ENCODE data around the gene PLOD1.
"Not testable (repeated sequence)": the region's sequence is repeated elsewhere in the genome, so short reads cannot be mapped to it uniquely, and the experiment has no call there.

The PLOD1 gene

DNA sequence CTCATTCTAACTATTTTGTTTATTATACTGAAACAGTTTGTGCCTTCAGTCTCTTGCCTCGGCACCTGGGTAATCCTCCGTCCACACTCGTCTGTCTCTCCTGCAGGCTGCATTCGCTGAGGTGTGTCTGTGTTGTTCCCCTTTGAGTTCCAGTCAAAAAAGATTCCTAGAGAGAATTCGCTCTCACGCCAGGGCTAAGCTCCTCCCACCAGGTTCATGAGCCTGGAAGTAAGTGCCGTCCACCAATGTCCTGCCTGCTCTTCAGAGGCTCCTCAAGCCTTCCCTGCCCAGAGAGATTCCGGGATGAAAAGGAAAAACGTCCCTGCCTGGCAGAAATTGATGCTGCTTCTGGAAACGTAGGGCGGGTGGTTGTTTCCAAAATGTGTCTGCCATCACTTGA, 21.2 kb upstream of the PLOD1 start:
- Histone ChIP-seq H3K4me1 (ENCODE audit: control insufficient read depth, insufficient read depth, low read length) (peaks cover 8% of the 10 kb centered on the region; the same call in 1 of the 2 replicates), H3K9ac (ENCODE audit: low read length) (no peak overlapping the region), H3K36me3 (ENCODE audit: control insufficient read depth, insufficient read depth, low read length) (peaks cover 5% of the 10 kb centered on the region; the same call in 1 of the 2 replicates), H3K4me3 (ENCODE audit: low read depth, low read length) (no peak overlapping the region), H3K27me3 (ENCODE audit: control insufficient read depth, insufficient read depth, low read length) (no peaks in the 10 kb centered on the region), H3K9me3 (ENCODE audit: control insufficient read depth, insufficient read depth, low read depth, low read length) (no peaks in the 10 kb centered on the region), H3K27ac (ENCODE audit: low read depth, low read length) (no peak overlapping the region)

DNA sequence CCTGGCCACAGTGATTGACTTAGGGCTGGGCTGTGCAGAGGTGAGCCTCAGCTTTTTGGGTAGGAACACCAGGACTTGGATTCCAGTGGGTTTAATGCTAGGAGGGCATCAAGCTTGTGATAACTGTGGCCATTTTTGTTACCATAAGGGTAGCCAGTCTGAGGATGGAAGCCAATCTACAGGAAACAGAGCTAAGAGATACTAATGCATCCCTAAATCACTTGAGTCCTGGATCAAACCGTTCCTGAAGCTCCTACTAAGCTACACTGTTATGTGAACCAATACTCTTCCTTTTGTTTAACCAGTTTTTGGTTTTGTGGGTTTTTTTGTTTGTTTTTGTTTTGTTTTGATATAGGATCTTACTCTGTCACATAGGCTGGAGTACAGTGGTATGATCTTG, 20.5 kb upstream of the PLOD1 start:
- peaks cover 10% of the 10 kb centered on the region for H3K36me3 ChIP-seq (ENCODE audit: control insufficient read depth, insufficient read depth, low read length)
- no peak overlapping the region for H3K4me3 ChIP-seq (ENCODE audit: low read depth, low read length)
- no peaks in the 10 kb centered on the region for H3K9me3 ChIP-seq (ENCODE audit: control insufficient read depth, insufficient read depth, low read depth, low read length)
- H3K4me1 ChIP-seq (ENCODE audit: control insufficient read depth, insufficient read depth, low read length) = peaks cover 8% of the 10 kb centered on the region; the same call in 1 of the 2 replicates
- H3K27me3 ChIP-seq (ENCODE audit: control insufficient read depth, insufficient read depth, low read length) = no peaks in the 10 kb centered on the region
- H3K9ac ChIP-seq (ENCODE audit: low read length) = no peak overlapping the region
- no peak overlapping the region for H3K27ac ChIP-seq (ENCODE audit: low read depth, low read length)

DNA sequence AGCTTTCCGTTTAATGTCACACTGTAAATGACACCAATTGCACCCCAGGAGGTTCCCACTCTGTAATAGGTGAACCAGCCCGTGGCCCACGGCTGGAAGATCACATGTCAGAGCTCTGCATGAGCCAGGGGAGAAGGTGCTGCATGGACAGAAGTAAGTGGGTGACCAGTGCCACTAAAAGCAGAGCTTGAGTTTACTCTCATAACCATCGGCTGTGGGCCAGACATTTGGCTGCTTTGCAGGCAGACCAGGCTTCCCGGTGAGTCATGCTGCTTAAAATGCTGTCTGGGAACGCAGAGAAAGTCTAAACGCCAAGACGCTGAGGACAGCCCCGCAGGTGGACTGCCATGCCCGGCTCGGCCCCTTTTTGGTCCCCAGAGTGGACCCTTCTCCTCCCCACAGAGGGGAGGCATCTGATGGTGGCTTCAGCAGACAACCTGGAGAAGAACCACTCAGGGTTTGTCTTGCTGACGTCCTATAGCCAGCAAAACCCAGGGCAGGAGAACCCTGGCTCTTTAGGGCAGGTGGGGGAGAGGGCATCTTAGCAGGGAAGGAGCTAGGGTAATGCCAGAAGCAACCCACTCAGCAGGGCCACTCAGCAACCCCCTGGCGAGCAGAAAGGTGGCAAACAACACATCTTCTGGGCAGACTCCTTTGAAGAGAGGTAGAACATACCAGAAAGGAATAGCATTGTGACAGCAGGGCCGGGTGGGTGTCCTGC, 15.6 kb upstream of the PLOD1 start:
- Histone ChIP-seq H3K36me3 (ENCODE audit: control insufficient read depth, insufficient read depth, low read length) (peaks cover 51% of the 10 kb centered on the region), H3K27ac (ENCODE audit: low read depth, low read length) (no peak overlapping the region), H3K9me3 (ENCODE audit: control insufficient read depth, insufficient read depth, low read depth, low read length) (no peaks in the 10 kb centered on the region), H3K4me1 (ENCODE audit: control insufficient read depth, insufficient read depth, low read length) (no peaks in the 10 kb centered on the region), H3K27me3 (ENCODE audit: control insufficient read depth, insufficient read depth, low read length) (no peaks in the 10 kb centered on the region), H3K9ac (ENCODE audit: low read length) (no peak overlapping the region), H3K4me3 (ENCODE audit: low read depth, low read length) (no peak overlapping the region)

DNA sequence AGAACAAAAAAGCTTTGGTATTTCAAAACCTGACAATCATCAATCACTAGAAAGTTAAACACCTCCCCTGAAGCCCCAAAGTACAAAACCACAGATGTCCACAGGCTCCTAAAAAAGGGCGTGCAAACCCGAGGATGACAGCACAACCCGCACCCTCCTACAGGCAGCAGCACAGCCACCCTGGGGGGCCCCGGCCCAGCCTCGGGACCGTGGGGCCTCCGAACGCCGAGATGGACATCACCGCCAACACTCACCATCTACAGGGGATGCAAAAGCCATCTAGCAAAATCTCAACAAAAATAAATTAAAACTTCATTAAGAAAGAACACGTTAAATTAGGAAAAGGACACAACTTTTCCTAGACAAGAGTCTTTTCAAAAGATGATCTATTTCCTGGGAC, 14.9 kb upstream of the PLOD1 start:
- Histone ChIP-seq H3K27me3 (ENCODE audit: control insufficient read depth, insufficient read depth, low read length) (no peaks in the 10 kb centered on the region), H3K4me3 (ENCODE audit: low read depth, low read length) (no peak overlapping the region), H3K9ac (ENCODE audit: low read length) (no peak overlapping the region), H3K9me3 (ENCODE audit: control insufficient read depth, insufficient read depth, low read depth, low read length) (no peaks in the 10 kb centered on the region), H3K27ac (ENCODE audit: low read depth, low read length) (no peak overlapping the region), H3K36me3 (ENCODE audit: control insufficient read depth, insufficient read depth, low read length) (peaks cover 51% of the 10 kb centered on the region), H3K4me1 (ENCODE audit: control insufficient read depth, insufficient read depth, low read length) (peaks cover 4% of the 10 kb centered on the region; the same call in 1 of the 2 replicates)

DNA sequence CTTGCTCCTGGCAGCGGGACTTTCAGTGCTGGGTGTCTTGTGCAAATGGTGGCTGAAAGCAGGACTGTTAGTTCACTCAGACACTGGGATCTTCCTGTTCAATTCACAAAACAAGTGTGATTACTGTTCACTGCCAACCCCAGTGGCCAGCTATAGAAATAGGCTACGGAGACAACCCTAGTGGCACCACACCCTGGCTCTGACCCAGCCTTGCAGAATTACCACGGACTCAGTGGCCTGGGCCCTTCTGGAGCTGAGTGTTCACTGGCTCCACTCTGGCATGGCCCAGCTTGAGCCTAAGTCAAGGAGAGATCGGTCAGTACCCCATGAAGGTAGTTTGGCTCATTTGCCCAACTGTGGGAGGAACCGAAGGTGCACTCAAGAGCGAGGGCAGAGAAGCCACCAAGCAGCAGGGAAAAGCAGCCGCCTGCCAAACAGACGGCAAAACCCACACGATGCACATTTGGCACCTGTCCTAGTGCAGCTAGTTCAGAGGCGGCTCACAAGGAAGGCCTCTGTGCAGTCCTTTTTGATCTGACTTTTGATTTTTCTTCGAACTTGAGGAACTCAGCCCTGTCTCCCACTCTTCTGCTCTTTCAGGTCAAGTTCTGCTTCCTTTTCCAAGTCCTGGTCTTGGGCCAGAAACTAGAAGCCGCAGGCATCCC, 14.1 kb upstream of the PLOD1 start:
- Histone ChIP-seq H3K9ac (ENCODE audit: low read length) (no peak overlapping the region), H3K27me3 (ENCODE audit: control insufficient read depth, insufficient read depth, low read length) (no peaks in the 10 kb centered on the region), H3K36me3 (ENCODE audit: control insufficient read depth, insufficient read depth, low read length) (peaks cover 54% of the 10 kb centered on the region), H3K4me3 (ENCODE audit: low read depth, low read length) (no peak overlapping the region), H3K27ac (ENCODE audit: low read depth, low read length) (no peak overlapping the region), H3K9me3 (ENCODE audit: control insufficient read depth, insufficient read depth, low read depth, low read length) (no peaks in the 10 kb centered on the region), H3K4me1 (ENCODE audit: control insufficient read depth, insufficient read depth, low read length) (peaks cover 9% of the 10 kb centered on the region; the same call in 1 of the 2 replicates)

DNA sequence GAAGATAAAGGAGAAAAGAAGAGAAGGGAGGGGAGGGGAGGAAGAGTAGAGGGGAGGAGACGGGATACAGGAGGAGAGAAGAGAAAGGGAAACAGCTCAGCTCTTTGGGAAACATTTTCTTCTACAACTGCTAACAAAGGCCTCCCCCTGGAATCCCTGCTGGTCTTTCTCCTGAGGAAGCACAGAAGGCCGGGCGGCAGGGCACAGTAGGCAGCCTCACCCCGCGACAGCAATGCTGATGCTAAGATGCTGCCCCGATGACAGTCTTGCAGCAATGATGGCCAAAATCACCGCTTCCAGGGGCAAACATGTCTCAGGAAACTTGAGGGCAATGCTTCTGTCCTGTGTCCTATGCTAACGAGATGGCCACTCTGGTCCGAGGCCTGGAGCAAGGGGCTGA, 13.5 kb upstream of the PLOD1 start:
- H3K27ac ChIP-seq (ENCODE audit: low read depth, low read length) = no peak overlapping the region
- H3K27me3 ChIP-seq (ENCODE audit: control insufficient read depth, insufficient read depth, low read length) = no peaks in the 10 kb centered on the region
- peaks cover 9% of the 10 kb centered on the region; the same call in 1 of the 2 replicates for H3K4me1 ChIP-seq (ENCODE audit: control insufficient read depth, insufficient read depth, low read length)
- no peaks in the 10 kb centered on the region for H3K9me3 ChIP-seq (ENCODE audit: control insufficient read depth, insufficient read depth, low read depth, low read length)
- no peak overlapping the region for H3K4me3 ChIP-seq (ENCODE audit: low read depth, low read length)
- H3K36me3 ChIP-seq (ENCODE audit: control insufficient read depth, insufficient read depth, low read length) = peaks cover 54% of the 10 kb centered on the region
- H3K9ac ChIP-seq (ENCODE audit: low read length) = no peak overlapping the region

DNA sequence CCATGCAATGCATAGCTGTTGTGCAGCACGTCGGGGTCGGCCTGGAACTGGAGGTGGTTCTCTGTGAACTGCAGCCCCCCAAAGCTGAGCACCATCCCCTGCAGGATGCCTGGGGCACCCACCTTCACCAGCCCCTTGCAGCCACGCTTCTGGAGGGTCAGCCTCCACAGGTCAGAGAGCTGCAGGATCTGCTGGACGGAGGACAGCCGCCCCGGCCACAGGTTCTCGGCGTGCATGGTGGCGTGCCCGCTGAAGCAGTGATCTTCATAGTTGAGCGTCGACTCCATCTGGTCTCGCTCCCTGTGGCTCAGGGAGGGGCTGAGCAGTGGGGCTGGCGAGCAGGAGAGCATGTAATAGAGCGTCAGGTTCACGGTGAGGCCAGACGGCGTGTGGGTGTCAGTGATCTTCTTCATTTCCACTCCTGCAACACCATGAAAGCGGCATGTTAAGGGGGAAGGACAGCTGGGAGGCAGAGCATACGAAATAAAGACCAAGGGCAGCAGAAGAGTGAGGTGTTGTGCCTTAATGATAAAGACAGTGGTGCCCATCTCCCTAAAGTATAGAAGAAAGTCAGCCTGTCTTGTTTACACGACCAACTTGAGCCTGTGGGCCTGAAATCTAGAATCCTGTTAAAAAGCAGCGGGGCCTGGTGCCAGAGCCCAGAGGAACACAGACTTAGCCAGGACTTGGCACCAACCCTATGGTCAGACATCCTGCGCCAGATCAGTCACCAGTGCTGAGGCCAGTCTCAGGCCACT, 11.3 kb upstream of the PLOD1 start:
- Histone ChIP-seq H3K36me3 (ENCODE audit: control insufficient read depth, insufficient read depth, low read length) (peaks cover 49% of the 10 kb centered on the region), H3K9ac (ENCODE audit: low read length) (no peak overlapping the region), H3K9me3 (ENCODE audit: control insufficient read depth, insufficient read depth, low read depth, low read length) (no peaks in the 10 kb centered on the region), H3K27ac (ENCODE audit: low read depth, low read length) (no peak overlapping the region), H3K4me1 (ENCODE audit: control insufficient read depth, insufficient read depth, low read length) (peaks cover 9% of the 10 kb centered on the region; the same call in 1 of the 2 replicates), H3K27me3 (ENCODE audit: control insufficient read depth, insufficient read depth, low read length) (no peaks in the 10 kb centered on the region), H3K4me3 (ENCODE audit: low read depth, low read length) (no peak overlapping the region)

DNA sequence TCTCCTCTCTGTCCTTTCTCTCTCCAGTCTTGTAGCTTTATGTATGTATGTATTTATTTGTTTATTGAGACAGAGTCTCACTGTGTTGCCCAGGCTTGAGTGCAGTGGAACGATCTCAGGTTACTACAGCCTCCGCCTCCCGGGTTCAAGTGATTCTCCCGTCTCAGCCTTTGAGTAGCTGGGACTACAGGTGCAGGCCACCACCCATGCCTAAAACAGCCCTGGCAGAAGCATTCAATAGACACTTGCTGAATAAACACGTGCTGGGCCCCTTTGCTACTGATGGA, 10.7 kb upstream of the PLOD1 start:
- Histone ChIP-seq H3K27ac (ENCODE audit: low read depth, low read length) (no peak overlapping the region), H3K4me1 (ENCODE audit: control insufficient read depth, insufficient read depth, low read length) (peaks cover 9% of the 10 kb centered on the region; the same call in 1 of the 2 replicates), H3K9ac (ENCODE audit: low read length) (no peak overlapping the region), H3K27me3 (ENCODE audit: control insufficient read depth, insufficient read depth, low read length) (no peaks in the 10 kb centered on the region), H3K9me3 (ENCODE audit: control insufficient read depth, insufficient read depth, low read depth, low read length) (no peaks in the 10 kb centered on the region), H3K4me3 (ENCODE audit: low read depth, low read length) (no peak overlapping the region), H3K36me3 (ENCODE audit: control insufficient read depth, insufficient read depth, low read length) (peaks cover 47% of the 10 kb centered on the region)

DNA sequence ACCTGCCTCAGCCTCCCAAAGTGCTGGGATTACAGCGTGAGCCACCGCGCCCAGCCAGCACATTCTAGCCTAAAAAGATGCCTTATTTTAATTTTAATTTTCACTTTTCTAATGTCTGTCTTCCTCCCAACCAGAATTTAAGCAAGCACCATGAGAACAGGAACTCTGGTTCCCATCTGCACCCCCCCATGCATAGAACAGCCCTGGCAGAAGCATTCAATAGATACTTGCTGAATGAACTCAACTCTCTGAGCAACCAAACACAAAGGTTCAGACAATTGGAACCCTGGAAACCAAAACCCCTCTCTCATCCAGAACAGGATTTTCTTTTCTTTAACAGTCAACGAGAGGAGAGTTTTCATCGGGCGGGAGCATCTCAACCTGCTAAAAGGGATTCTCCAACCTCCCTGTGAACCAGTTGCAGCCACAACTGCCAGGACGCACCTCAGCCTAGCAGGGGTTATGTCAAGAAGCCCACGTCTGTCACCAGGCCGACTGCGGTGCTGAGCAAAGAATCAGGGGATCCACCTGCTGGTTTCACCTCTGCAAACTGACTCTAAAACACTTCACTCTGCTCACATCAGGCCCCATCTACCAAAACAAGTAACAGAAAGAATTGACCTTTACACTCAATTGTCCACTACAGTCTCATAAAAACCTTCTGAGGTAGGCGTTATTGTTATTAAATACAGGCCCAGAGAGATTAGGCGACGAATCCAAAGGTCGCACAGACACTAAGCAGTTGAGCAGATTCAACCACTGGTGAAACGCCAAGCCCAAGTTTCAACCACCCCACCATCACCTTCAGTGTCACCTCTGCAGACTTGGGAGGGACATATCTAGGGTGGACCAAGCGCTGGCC, 10.0 kb upstream of the PLOD1 start:
- no peak overlapping the region for H3K27ac ChIP-seq (ENCODE audit: low read depth, low read length)
- H3K4me1 ChIP-seq (ENCODE audit: control insufficient read depth, insufficient read depth, low read length) = peaks cover 9% of the 10 kb centered on the region; the same call in 1 of the 2 replicates
- no peaks in the 10 kb centered on the region for H3K27me3 ChIP-seq (ENCODE audit: control insufficient read depth, insufficient read depth, low read length)
- no peaks in the 10 kb centered on the region for H3K9me3 ChIP-seq (ENCODE audit: control insufficient read depth, insufficient read depth, low read depth, low read length)
- H3K4me3 ChIP-seq (ENCODE audit: low read depth, low read length) = peak overlapping the region; percentile 60
- H3K36me3 ChIP-seq (ENCODE audit: control insufficient read depth, insufficient read depth, low read length) = peaks cover 40% of the 10 kb centered on the region
- H3K9ac ChIP-seq (ENCODE audit: low read length) = peak overlapping the region; percentile 32

DNA sequence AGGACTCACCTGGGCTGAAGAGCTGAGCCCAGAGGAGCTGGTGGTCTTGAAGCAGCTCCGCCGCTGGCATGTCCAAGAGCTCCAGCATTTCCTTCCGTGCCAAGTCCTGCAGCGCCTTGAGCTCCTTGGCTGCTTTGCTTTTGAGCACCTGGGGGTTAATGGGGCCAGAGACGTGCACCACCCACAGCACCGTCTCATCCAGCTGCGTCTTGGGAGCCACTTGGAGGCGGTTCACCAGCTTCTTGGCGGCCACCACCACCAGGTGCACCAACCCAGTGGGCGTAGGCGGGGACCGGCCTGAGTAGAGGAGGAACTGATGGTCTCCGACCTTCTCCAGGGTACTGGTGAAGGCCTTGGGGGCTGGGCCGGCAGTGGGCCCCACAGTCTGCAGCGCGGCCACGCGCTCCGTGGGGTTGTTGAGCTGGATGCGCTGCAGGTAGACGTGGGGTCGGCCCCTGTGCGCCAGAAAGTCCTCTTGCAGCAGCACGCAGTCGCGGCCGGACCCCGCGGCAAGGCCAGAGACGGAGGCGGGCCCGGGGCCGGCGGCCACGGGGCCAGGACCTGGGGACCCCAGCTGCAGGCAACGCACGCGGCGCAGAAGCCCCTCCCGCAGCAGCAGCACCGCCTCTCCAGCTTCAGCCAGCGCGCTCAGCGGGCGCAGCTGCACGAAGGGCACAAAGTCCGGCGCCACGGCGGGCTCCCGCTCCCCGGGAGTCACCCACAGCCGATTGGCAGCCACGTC, 9.2 kb upstream of the PLOD1 start:
- peaks cover 13% of the 10 kb centered on the region; the same call in 1 of the 2 replicates for H3K4me1 ChIP-seq (ENCODE audit: control insufficient read depth, insufficient read depth, low read length)
- peak overlapping the region; percentile 58 for H3K9ac ChIP-seq (ENCODE audit: low read length)
- not testable (repeated sequence) for H3K27ac ChIP-seq (ENCODE audit: low read depth, low read length); H3K9me3 ChIP-seq (ENCODE audit: control insufficient read depth, insufficient read depth, low read depth, low read length); H3K27me3 ChIP-seq (ENCODE audit: control insufficient read depth, insufficient read depth, low read length)
- peaks cover 32% of the 10 kb centered on the region for H3K36me3 ChIP-seq (ENCODE audit: control insufficient read depth, insufficient read depth, low read length)
- H3K4me3 ChIP-seq (ENCODE audit: low read depth, low read length) = peak overlapping the region; percentile 60
